ENCODE results near the gene ADGRL1. TPM values are rescaled to one million over a fixed set of nuclear protein-coding genes. Genes with fewer than 3 reads are reported as not detected.

The ADGRL1 gene
- total and polyA plus RNA-seq, 2 of the 8 experiments (the other 6 are each of a cell fraction or from before 2014, with no cell fraction given): 95.6 to 112 TPM

DNA sequence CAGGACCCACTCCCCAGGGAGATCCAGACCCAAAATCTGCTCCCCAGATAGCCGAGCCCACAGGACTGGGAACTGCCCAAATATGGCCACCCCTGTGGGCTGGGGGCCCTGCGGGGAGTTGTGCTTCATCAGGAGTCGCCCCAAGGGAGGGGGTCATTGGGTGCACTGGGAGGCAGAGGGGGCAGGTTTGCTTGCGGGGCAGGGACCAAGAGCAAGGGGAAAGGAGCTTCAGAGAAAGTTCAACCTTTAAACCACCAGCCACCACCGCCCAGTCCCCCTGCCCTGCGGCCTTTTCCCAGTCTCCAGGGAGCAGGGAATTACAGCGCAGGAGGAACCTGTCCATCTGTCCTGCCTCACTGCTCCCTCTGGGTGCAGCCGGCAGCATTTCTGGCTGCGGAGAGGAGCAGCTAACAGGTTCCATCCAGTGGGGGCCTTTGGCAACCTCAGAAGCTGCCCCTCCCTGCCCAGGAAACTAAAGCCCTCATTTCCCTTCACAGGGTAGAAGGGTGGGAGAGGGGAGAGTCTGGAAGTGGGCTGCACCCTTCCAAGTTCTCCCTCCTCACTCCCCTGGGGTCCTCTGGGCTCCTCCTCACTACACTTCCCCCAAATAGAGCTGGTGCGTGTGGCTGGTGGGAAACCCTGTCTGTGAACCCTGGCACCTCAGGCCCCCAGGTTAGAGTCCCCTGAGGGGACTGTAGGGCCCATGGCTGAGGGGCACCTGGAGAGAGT, 55.8 kb downstream of the ADGRL1 start:
- peak; percentile 32; the same call in 1 of the 2 replicates for TF ChIP-seq YY1 (IDR thresholded peaks at IDR 0.05; ENCODE audit: low read depth, low read length)
- TF ChIP-seq, protein P1, sequence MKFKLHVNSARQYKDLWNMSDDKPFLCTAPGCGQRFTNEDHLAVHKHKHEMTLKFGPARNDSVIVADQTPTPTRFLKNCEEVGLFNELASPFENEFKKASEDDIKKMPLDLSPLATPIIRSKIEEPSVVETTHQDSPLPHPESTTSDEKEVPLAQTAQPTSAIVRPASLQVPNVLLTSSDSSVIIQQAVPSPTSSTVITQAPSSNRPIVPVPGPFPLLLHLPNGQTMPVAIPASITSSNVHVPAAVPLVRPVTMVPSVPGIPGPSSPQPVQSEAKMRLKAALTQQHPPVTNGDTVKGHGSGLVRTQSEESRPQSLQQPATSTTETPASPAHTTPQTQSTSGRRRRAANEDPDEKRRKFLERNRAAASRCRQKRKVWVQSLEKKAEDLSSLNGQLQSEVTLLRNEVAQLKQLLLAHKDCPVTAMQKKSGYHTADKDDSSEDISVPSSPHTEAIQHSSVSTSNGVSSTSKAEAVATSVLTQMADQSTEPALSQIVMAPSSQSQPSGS (IDR thresholded peaks at IDR 0.05; ENCODE audit: low read length): no peak
- peak; percentile 45; the same call in 1 of the 2 replicates for TF ChIP-seq SRF (IDR thresholded peaks at IDR 0.05; ENCODE audit: low read depth, low read length)
- H3K36me3 ChIP-seq (ENCODE audit: control insufficient read depth in 2 of 4, insufficient read depth in 4 of 4, low read length in 3 of 4): peaks cover 7 to 26% (median 24%) of the 10 kb centered on the region in 4 experiments; a peak in 6 of 8 replicates
- POLR2A ChIA-PET (ENCODE audit: partially characterized antibody): interaction anchor here (1.4 to 2.4 kb wide), 4 partner anchors 8 to 18 kb away, joined by 3 to 12 read pairs (median 6); partner anchors contain the start of gene ASF1B
- no peak overlapping the region for H2BK20ac ChIP-seq (ENCODE audit: low read length)
- H4K20me1 ChIP-seq (replicated peaks in 1 of 2; ENCODE audit: control insufficient read depth in 1 of 2, insufficient read depth in 2 of 2, low read length in 2 of 2): peaks cover 8 to 15% of the 10 kb centered on the region in 2 experiments
- H3K4me1 ChIP-seq (replicated peaks in 1 of 4; ENCODE audit: control insufficient read depth in 3 of 4, insufficient read depth in 4 of 4, low read length in 3 of 4): peaks cover 0 to 21% (median 14%) of the 10 kb centered on the region in 4 experiments; a peak in 6 of 7 replicates
- no peak overlapping the region for H3K4ac ChIP-seq (replicated peaks; ENCODE audit: insufficient read length, low read depth, low read length)
- DNase-seq (ENCODE audit: low read depth in 1 of 2, low spot score in 2 of 2): no peak
- H2BK120ac ChIP-seq (replicated peaks; ENCODE audit: low read depth, low read length): no peak overlapping the region
- H2AFZ ChIP-seq (ENCODE audit: low read length): no peak overlapping the region
- no peaks in the 10 kb centered on the region for H3K23me2 ChIP-seq (ENCODE audit: low read depth, low read length)
- H3K18ac ChIP-seq (ENCODE audit: extremely low read depth, low read length): no peak overlapping the region
- H3K79me1 ChIP-seq (ENCODE audit: low read depth, low read length): no peaks in the 10 kb centered on the region; the same call in none of the 2 replicates
- no peak overlapping the region for H4K5ac ChIP-seq (ENCODE audit: insufficient read length, low read depth, low read length)
- no peaks in the 10 kb centered on the region for H3K9me3 ChIP-seq (ENCODE audit: insufficient read depth in 2 of 2, low read depth in 1 of 2, low read length in 1 of 2)
- H3K23ac ChIP-seq (ENCODE audit: insufficient read length): no peak overlapping the region
- WGBS, 2 experiments (ENCODE audit: extremely low coverage in 1 of 2, insufficient coverage in 1 of 2, insufficient read length in 1 of 2, insufficient replicate concordance in 2 of 2, low coverage in 1 of 2, low lambda C conversion rate in 2 of 2, missing lambda C conversion rate in 1 of 2): 85% methylated on average over 10 of the region's 10 CpGs; no CpG with 5 or more reads in 1 of the 2 experiments
- no peak overlapping the region for H3K4me3 ChIP-seq (ENCODE audit: extremely low read depth in 1 of 4, insufficient read depth in 2 of 4, low read depth in 3 of 4, low read length in 4 of 4)
- no peak overlapping the region for H2BK12ac ChIP-seq (ENCODE audit: low read depth, low read length)
- CTCF ChIA-PET (ENCODE audit: partially characterized antibody): interaction anchor here (0.6 to 1.4 kb wide), 6 partner anchors 11 to 321 kb away, joined by 3 to 5 read pairs (median 3); partner anchors contain the start of gene ASF1B
- no peak overlapping the region for H3K4me2 ChIP-seq (ENCODE audit: insufficient read depth in 1 of 2, low read depth in 2 of 2, low read length in 2 of 2)
- H2AK5ac ChIP-seq (ENCODE audit: low read depth, low read length): no peak overlapping the region
- H2BK5ac ChIP-seq (ENCODE audit: low read depth, low read length): no peak overlapping the region; the same call in 1 of the 2 replicates
- no peak overlapping the region for H4K91ac ChIP-seq (replicated peaks; ENCODE audit: insufficient read length, low read length)
- no peaks in the 10 kb centered on the region for H3K79me2 ChIP-seq (ENCODE audit: control insufficient read depth in 1 of 2, insufficient read depth in 2 of 2, low read length in 2 of 2)
- no peak overlapping the region for H3K56ac ChIP-seq (replicated peaks; ENCODE audit: insufficient read length, low read depth, low read length)
- no peaks in the 10 kb centered on the region; a peak in 1 of 7 replicates for H3K27me3 ChIP-seq (replicated peaks in 1 of 4; ENCODE audit: control insufficient read depth in 3 of 4, extremely low read depth in 1 of 4, insufficient read depth in 3 of 4, low read length in 3 of 4)
- no peak overlapping the region for H2BK15ac ChIP-seq (ENCODE audit: low read length)
- no peak overlapping the region for H3K14ac ChIP-seq (ENCODE audit: insufficient read length)
- no peak overlapping the region for H3K9ac ChIP-seq (replicated peaks in 1 of 4; ENCODE audit: extremely low read depth in 1 of 4, low read depth in 3 of 4, low read length in 3 of 4)
- no peak for FAIRE-seq
- H4K8ac ChIP-seq (ENCODE audit: extremely low read depth, insufficient read depth, low read length): 0 out of 2 replicates have a peak overlapping the region, but pooled peaks have one; percentile 3
- no peak overlapping the region for H3K27ac ChIP-seq (ENCODE audit: low read depth, low read length)
